ENCODE results near the gene NAALADL2. TPM values are rescaled to one million over a fixed set of nuclear protein-coding genes. Genes with fewer than 3 reads are reported as not detected.
"Not testable (repeated sequence)": the region's sequence is repeated elsewhere in the genome, so short reads cannot be mapped to it uniquely, and the experiment has no call there.

NAALADL2 gene
- polyA plus RNA-seq, 1 donor: 6.5 TPM

DNA sequence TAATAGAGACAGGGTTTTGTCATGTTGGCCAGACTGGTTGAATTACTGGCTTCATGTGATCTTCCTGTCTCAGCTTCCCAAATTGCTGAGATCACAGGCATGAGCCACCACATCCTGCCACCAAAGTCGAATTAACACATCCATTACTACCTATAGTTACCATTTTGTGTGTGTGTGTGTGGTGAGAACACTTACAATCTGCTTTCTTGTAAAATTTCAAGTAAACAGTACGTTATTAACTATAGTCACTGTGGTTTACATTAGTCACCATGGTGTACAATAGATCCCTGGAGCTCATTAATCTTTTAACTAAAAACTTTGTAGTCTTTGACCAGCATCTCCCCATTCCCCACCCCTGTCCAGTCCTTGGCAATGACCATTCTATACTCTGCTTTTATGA, 270.0 kb downstream of the NAALADL2 start:
- Histone ChIP-seq H3K27me3 (ENCODE audit: control insufficient read depth, insufficient read depth, low read length) (no peaks in the 10 kb centered on the region), H3K4me3 (ENCODE audit: low read length) (no peak overlapping the region), H3K4me1 (ENCODE audit: control insufficient read depth, insufficient read depth, low read length) (no peaks in the 10 kb centered on the region), H3K27ac (ENCODE audit: low read length) (no peak overlapping the region), H3K9me3 (ENCODE audit: control insufficient read depth, low read depth, low read length) (peaks cover 10% of the 10 kb centered on the region), H3K36me3 (ENCODE audit: control insufficient read depth, insufficient read depth, low read length) (no peaks in the 10 kb centered on the region)
- DNase-seq: no peak
- 100% methylated on average over 1 of the region's 2 CpGs for WGBS (ENCODE audit: insufficient coverage, low lambda C conversion rate)

- H3K36me3 ChIP-seq (ENCODE audit: control insufficient read depth, insufficient read depth, low read length): no peaks in the 10 kb centered on the region
- H3K4me3 ChIP-seq (ENCODE audit: low read length): no peak overlapping the region
- no peaks in the 10 kb centered on the region for H3K27me3 ChIP-seq (ENCODE audit: control insufficient read depth, insufficient read depth, low read length)
- peaks cover 10% of the 10 kb centered on the region for H3K9me3 ChIP-seq (ENCODE audit: control insufficient read depth, low read depth, low read length)
- H3K4me1 ChIP-seq (ENCODE audit: control insufficient read depth, insufficient read depth, low read length): no peaks in the 10 kb centered on the region
- DNase-seq: no peak
- no peak overlapping the region for H3K27ac ChIP-seq (ENCODE audit: low read length)
- WGBS (ENCODE audit: insufficient coverage, low lambda C conversion rate): no CpG with 5 or more reads among the region's 2 CpGs
Observed at GRCh38 chr3:175129571-175129970, 270.4 kb downstream of the NAALADL2 start.

DNA sequence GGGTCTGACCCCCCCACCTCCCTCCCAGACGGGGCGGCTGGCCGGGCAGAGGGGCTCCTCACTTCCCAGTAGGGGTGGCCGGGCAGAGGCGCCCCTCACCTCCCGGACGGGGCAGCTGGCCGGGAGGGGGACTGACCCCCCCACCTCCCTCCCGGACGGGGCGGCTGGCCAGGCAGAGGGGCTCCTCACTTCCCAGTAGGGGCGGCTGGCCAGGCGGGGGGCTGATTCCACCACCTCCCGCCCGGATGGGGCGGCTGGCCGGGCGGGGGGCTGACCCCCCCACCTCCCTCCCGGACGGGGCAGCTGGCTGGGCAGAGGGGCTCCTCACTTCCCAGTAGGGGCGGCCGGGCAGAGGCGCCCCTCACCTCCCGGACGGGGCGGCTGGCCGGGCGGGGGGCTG, 272.7 kb downstream of the NAALADL2 start:
- WGBS (ENCODE audit: insufficient coverage, low lambda C conversion rate): no CpG with 5 or more reads among the region's 28 CpGs
- H3K9me3 ChIP-seq (ENCODE audit: control insufficient read depth, low read depth, low read length); H3K27ac ChIP-seq (ENCODE audit: low read length); H3K4me3 ChIP-seq (ENCODE audit: low read length); DNase-seq; H3K36me3 ChIP-seq (ENCODE audit: control insufficient read depth, insufficient read depth, low read length); H3K4me1 ChIP-seq (ENCODE audit: control insufficient read depth, insufficient read depth, low read length); H3K27me3 ChIP-seq (ENCODE audit: control insufficient read depth, insufficient read depth, low read length): not testable (repeated sequence)

DNA sequence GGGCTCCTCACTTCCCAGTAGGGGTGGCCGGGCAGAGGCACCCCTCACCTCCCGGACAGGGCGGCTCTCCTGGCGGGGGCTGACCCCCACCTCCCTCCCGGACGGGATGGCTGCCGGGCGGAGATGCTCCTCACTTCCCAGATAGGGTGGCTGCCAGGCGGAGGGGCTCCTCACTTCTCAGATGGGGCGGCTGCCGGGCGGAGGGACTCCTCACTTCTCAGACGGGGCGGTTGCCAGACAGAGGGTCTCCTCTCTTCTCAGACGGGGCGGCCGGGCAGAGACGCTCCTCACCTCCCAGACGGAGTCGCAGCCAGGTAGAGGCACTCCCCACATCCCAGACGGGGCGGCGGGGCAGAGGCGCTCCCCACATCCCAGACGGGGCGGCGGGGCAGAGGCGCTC, 273.6 kb downstream of the NAALADL2 start:
- DNase-seq; H3K4me1 ChIP-seq (ENCODE audit: control insufficient read depth, insufficient read depth, low read length); H3K27ac ChIP-seq (ENCODE audit: low read length); H3K36me3 ChIP-seq (ENCODE audit: control insufficient read depth, insufficient read depth, low read length); H3K4me3 ChIP-seq (ENCODE audit: low read length); H3K9me3 ChIP-seq (ENCODE audit: control insufficient read depth, low read depth, low read length); H3K27me3 ChIP-seq (ENCODE audit: control insufficient read depth, insufficient read depth, low read length): not testable (repeated sequence)
- WGBS (ENCODE audit: insufficient coverage, low lambda C conversion rate): no CpG with 5 or more reads among the region's 28 CpGs

DNA sequence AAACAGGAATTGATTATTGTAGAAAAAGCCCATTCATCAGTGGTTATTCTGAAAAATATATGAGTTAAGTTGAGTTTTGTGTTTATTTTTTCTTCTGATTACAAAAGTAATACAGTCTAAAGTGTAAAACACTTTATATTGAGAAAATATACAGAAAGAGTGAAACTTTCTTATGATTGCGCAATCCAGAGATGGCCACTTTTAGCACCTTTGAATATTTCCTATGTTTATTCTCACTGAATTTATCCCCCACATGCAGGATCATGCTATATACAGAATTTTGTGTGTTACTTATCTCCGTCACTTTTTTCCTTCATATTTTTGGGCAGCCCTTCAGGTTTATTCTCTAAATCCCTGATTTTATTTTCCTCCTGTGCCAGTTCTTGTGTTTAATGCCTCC, 285.2 kb downstream of the NAALADL2 start:
- 100% methylated on average over 2 of the region's 2 CpGs for WGBS (ENCODE audit: insufficient coverage, low lambda C conversion rate)
- Histone ChIP-seq H3K9me3 (ENCODE audit: control insufficient read depth, low read depth, low read length) (no peaks in the 10 kb centered on the region), H3K4me1 (ENCODE audit: control insufficient read depth, insufficient read depth, low read length) (no peaks in the 10 kb centered on the region), H3K27me3 (ENCODE audit: control insufficient read depth, insufficient read depth, low read length) (no peaks in the 10 kb centered on the region), H3K36me3 (ENCODE audit: control insufficient read depth, insufficient read depth, low read length) (no peaks in the 10 kb centered on the region), H3K27ac (ENCODE audit: low read length) (no peak overlapping the region), H3K4me3 (ENCODE audit: low read length) (no peak overlapping the region)
- no peak for DNase-seq

DNA sequence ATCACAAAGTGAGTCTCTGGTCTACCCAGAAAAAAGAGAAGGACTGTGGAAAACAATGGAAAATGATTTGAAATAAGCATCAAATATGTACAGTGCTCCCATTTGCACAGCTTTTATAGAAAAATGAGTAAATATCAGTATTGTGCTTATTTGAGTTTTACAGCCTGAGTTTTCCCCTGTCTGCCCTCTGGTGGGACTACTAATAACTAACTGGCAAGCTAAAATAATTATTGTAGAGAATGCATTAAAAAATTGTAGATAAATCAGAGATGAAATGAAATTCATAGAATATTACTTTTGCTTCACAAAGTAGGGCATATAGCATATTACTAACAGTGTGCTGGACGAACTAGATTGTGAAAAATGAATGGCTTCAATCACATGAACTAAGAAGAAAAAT, 287.1 kb downstream of the NAALADL2 start:
- no peaks in the 10 kb centered on the region for H3K36me3 ChIP-seq (ENCODE audit: control insufficient read depth, insufficient read depth, low read length)
- H3K27me3 ChIP-seq (ENCODE audit: control insufficient read depth, insufficient read depth, low read length): no peaks in the 10 kb centered on the region
- no peak for DNase-seq
- H3K4me1 ChIP-seq (ENCODE audit: control insufficient read depth, insufficient read depth, low read length): no peaks in the 10 kb centered on the region
- no peak overlapping the region for H3K4me3 ChIP-seq (ENCODE audit: low read length)
- H3K27ac ChIP-seq (ENCODE audit: low read length): no peak overlapping the region
- 100% methylated on average over 1 of the region's 1 CpG for WGBS (ENCODE audit: insufficient coverage, low lambda C conversion rate)
- H3K9me3 ChIP-seq (ENCODE audit: control insufficient read depth, low read depth, low read length): no peaks in the 10 kb centered on the region

DNA sequence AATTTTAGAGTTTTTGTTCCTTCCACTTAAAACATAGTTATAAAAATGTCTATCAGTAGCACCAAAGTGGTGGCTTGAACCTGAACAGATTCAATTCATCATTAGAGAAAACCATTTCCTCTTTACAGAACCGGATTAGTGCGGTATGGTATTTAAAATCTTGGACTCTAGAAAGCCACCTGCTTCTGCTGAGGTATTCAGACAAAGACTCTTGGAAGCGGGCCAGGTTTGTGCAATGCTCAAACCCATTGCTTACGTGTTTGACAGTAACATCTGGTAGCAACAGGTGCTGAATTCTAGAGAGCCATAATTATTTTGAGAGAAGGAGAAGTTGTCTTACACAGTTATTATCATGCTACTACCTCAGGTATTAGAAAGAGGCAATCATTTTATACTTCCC, 290.5 kb downstream of the NAALADL2 start:
- whole genome bisulfite sequencing (ENCODE audit: insufficient coverage, low lambda C conversion rate): no CpG with 5 or more reads among the region's 4 CpGs
- Histone ChIP-seq H3K36me3 (ENCODE audit: control insufficient read depth, insufficient read depth, low read length) (no peaks in the 10 kb centered on the region), H3K27ac (ENCODE audit: low read length) (no peak overlapping the region), H3K4me1 (ENCODE audit: control insufficient read depth, insufficient read depth, low read length) (no peaks in the 10 kb centered on the region), H3K27me3 (ENCODE audit: control insufficient read depth, insufficient read depth, low read length) (no peaks in the 10 kb centered on the region), H3K9me3 (ENCODE audit: control insufficient read depth, low read depth, low read length) (no peaks in the 10 kb centered on the region), H3K4me3 (ENCODE audit: low read length) (no peak overlapping the region)
- peak; percentile 19 to 42 for DNase-seq

GRCh38 chr3:175150812-175151401, 291.8 kb downstream of the NAALADL2 start:
- Histone ChIP-seq H3K27me3 (ENCODE audit: control insufficient read depth, insufficient read depth, low read length) (no peaks in the 10 kb centered on the region), H3K36me3 (ENCODE audit: control insufficient read depth, insufficient read depth, low read length) (no peaks in the 10 kb centered on the region), H3K4me1 (ENCODE audit: control insufficient read depth, insufficient read depth, low read length) (no peaks in the 10 kb centered on the region), H3K4me3 (ENCODE audit: low read length) (no peak overlapping the region), H3K27ac (ENCODE audit: low read length) (no peak overlapping the region), H3K9me3 (ENCODE audit: control insufficient read depth, low read depth, low read length) (no peaks in the 10 kb centered on the region)
- DNase-seq: no peak
- WGBS (ENCODE audit: insufficient coverage, low lambda C conversion rate): no CpG with 5 or more reads among the region's 4 CpGs

GRCh38 chr3:175153595-175153994, 294.5 kb downstream of the NAALADL2 start:
- WGBS (ENCODE audit: insufficient coverage, low lambda C conversion rate): no CpG with 5 or more reads among the region's 2 CpGs
- H3K4me3 ChIP-seq (ENCODE audit: low read length): no peak overlapping the region
- H3K27ac ChIP-seq (ENCODE audit: low read length): no peak overlapping the region
- H3K27me3 ChIP-seq (ENCODE audit: control insufficient read depth, insufficient read depth, low read length): no peaks in the 10 kb centered on the region
- no peaks in the 10 kb centered on the region for H3K4me1 ChIP-seq (ENCODE audit: control insufficient read depth, insufficient read depth, low read length)
- DNase-seq: no peak
- H3K36me3 ChIP-seq (ENCODE audit: control insufficient read depth, insufficient read depth, low read length): no peaks in the 10 kb centered on the region
- no peaks in the 10 kb centered on the region for H3K9me3 ChIP-seq (ENCODE audit: control insufficient read depth, low read depth, low read length)

- Histone ChIP-seq H3K4me1 (ENCODE audit: control insufficient read depth, insufficient read depth, low read length) (no peaks in the 10 kb centered on the region), H3K27me3 (ENCODE audit: control insufficient read depth, insufficient read depth, low read length) (no peaks in the 10 kb centered on the region), H3K27ac (ENCODE audit: low read length) (no peak overlapping the region), H3K4me3 (ENCODE audit: low read length) (no peak overlapping the region), H3K9me3 (ENCODE audit: control insufficient read depth, low read depth, low read length) (peaks cover 2% of the 10 kb centered on the region), H3K36me3 (ENCODE audit: control insufficient read depth, insufficient read depth, low read length) (no peaks in the 10 kb centered on the region)
- no CpG with 5 or more reads among the region's 2 CpGs for WGBS (ENCODE audit: insufficient coverage, low lambda C conversion rate)
- DNase-seq: no peak
Observed at GRCh38 chr3:175155172-175155571, 296.0 kb downstream of the NAALADL2 start.

DNA sequence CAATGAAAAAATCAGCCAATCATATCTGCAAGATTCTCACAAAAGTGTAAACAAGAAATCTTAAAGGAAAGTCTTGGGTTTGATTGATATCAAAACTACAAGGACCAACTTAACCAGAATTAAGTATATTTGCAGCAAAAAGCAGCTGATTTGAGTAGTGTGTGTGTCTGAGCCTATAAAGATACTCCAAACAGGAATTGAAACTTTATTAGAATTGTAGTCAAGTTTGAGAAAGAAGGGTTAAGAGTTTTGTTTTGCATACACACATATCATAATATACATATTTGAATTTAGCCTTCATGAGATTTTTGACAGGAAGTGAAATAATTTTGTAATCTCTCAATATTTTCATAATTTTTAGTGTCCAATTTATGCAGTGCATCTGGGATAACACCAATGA, 300.1 kb downstream of the NAALADL2 start:
- no peak overlapping the region for H3K4me3 ChIP-seq (ENCODE audit: low read length)
- peaks cover 2% of the 10 kb centered on the region for H3K9me3 ChIP-seq (ENCODE audit: control insufficient read depth, low read depth, low read length)
- no peak overlapping the region for H3K27ac ChIP-seq (ENCODE audit: low read length)
- no peaks in the 10 kb centered on the region for H3K27me3 ChIP-seq (ENCODE audit: control insufficient read depth, insufficient read depth, low read length)
- H3K4me1 ChIP-seq (ENCODE audit: control insufficient read depth, insufficient read depth, low read length): no peaks in the 10 kb centered on the region
- no peak for DNase-seq
- H3K36me3 ChIP-seq (ENCODE audit: control insufficient read depth, insufficient read depth, low read length): no peaks in the 10 kb centered on the region

All from large intestine (tissue), 3 donors.